Stomach (tissue), 9 donors: ENCODE measurements around the gene MAP2K1. TPM values are rescaled to one million over a fixed set of nuclear protein-coding genes. Genes with fewer than 3 reads are reported as not detected.

ENCODE experiments used
- DNase-seq, 2 donors: peaks; one replicate each; pipeline versions ENCODE4 v3.0.0 to v3.0.0-alpha.2; 2013 to 2019
- H3K27ac ChIP-seq, 5 donors: fragments of 200-600 bp in 4 of 5; sonication (generic) in 4 of 5; one replicate each; pipeline ENCODE4 v1.5.1; 2013 to 2019; ENCODE audit warnings: mild to moderate bottlenecking in 1 of 5, moderate library complexity in 1 of 5
- H3K27me3 ChIP-seq, 3 donors: fragments of 200-600 bp; sonication (generic); one replicate each; pipeline ENCODE4 v1.5.1; 2017 to 2019; ENCODE audit warnings: mixed run types in 1 of 3
- H3K36me3 ChIP-seq, 4 donors: fragments of 200-600 bp; sonication (generic); 1 replicate in 3 of 4; 2 replicates in 1 of 4; pipeline ENCODE4 v1.5.1; 2016 to 2019
- H3K4me1 ChIP-seq, 4 donors: fragments of 200-600 bp; sonication (generic); one replicate each; pipeline ENCODE4 v1.5.1; 2016 to 2019
- H3K4me3 ChIP-seq, 4 donors: fragments of 200-600 bp; sonication (generic) in 3 of 4; one replicate each; pipeline ENCODE4 v1.5.1; 2016 to 2019; ENCODE audit warnings: mild to moderate bottlenecking in 1 of 4
- H3K9me3 ChIP-seq, 4 donors: fragments of 200-600 bp; sonication (generic); one replicate each; pipeline ENCODE4 v1.5.1; 2016 to 2019
- EP300 ChIP-seq: sonication (generic); formaldehyde crosslinking; IDR thresholded peaks from one replicate; pipeline ENCODE4 v1.6.1; 2017; ENCODE audit warnings: antibody characterized with exemption
- POLR2A ChIP-seq, 4 donors: fragments of 450-650 bp; IDR thresholded peaks; one replicate each; pipeline ENCODE4 v1.6.1; 2016; ENCODE audit warnings: antibody characterized with exemption in 4 of 4, control low read depth in 2 of 4, mild to moderate bottlenecking in 1 of 4, moderate library complexity in 1 of 4
- POLR2AphosphoS5 ChIP-seq, 3 donors: sonication (generic); formaldehyde crosslinking; IDR thresholded peaks; one replicate each; pipeline ENCODE4 v1.6.1; 2016; ENCODE audit warnings: antibody characterized with exemption in 3 of 3
- WGBS, 5 donors: extraction: QIAGEN DNeasy Blood & Tissue Kit in 3 of 5; methylation state at CpG; one replicate each; pipeline versions ENCODE4 v1.1.5 to v1.1.7; 2013 to 2018; 5-methylcytosine and 5-hydroxymethylcytosine counted together
- intact Hi-C: fragments of 100-400 bp; cut with DNase I; formaldehyde crosslinking; loops from one replicate; pipeline ENCODE4 v1.15.1; 2023; ENCODE audit warnings: low total_unique reads
- polyA plus RNA-seq, 3 donors: library from polyadenylated mRNA; stranded (reverse); fragments of 200-250 nt; gene quantifications; one replicate each; pipeline ENCODE4 v1.2.3, GENCODE V29; 2013
- total RNA-seq, 5 donors: library from RNA; depleted of rRNA; stranded (reverse); fragments of >200 nt; gene quantifications; one replicate each; pipeline versions ENCODE4 v1.1.0 to v1.2.3, GENCODE V29; 2014 to 2016
- TF ChIP-seq, protein P1 (sequence below), 7 experiments: fragments of 450-650 bp in 4 of 7; fragments of 200-600 bp in 3 of 7; sonication (generic) in 3 of 7; IDR thresholded peaks; one replicate each; pipeline ENCODE4 v1.5.1; 2016 to 2019; ENCODE audit warnings: antibody characterized with exemption in 7 of 7, control low read depth in 2 of 7, mild to moderate bottlenecking in 1 of 7
- donor health status: healthy with polysubstance abuse.
- donor health status: Bipolar disorder and iron deficiency.
- donor health status: healthy.

Gene MAP2K1
- total and polyA plus RNA-seq, 8 donors = 20.1 to 123 (median 26.0) TPM

DNA sequence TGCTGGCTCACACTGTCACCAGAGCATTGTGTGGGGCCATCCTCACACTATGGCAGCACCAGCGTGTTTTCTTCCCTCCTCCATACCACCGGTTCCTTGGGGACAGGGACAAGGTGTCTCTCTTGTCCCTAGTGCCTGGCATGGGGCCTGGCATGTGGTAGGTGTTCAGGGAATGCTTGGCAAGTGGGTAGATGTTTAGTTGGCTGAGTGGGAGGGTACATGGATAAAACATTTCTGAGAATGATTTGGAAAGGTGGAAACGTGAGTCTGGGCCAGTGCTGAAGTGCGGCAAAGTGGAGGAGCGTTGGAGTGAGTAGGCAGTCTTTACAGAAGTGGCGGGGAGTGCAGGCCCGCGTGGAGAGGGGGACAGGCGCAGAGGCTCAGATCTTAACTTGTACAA lies 95.8 kb downstream of the MAP2K1 start:
- Histone ChIP-seq H3K9me3 (no peaks in the 10 kb centered on the region), H3K27ac (no peak overlapping the region), H3K36me3 (peaks cover 16 to 56% (median 54%) of the 10 kb centered on the region in 4 donors), H3K4me3 (no peak overlapping the region), H3K27me3 (no peaks in the 10 kb centered on the region), H3K4me1 (peaks cover 0 to 10% (median 0%) of the 10 kb centered on the region in 4 donors)
- WGBS, 5 donors = 87 to 91% (median 90%) methylated on average over 9 of the region's 9 CpGs
- TF ChIP-seq POLR2AphosphoS5 (IDR thresholded peaks at IDR 0.05) = no peak
- TF ChIP-seq EP300 = no peak
- intact Hi-C loops = no loop called here
- no peak for DNase-seq

DNA sequence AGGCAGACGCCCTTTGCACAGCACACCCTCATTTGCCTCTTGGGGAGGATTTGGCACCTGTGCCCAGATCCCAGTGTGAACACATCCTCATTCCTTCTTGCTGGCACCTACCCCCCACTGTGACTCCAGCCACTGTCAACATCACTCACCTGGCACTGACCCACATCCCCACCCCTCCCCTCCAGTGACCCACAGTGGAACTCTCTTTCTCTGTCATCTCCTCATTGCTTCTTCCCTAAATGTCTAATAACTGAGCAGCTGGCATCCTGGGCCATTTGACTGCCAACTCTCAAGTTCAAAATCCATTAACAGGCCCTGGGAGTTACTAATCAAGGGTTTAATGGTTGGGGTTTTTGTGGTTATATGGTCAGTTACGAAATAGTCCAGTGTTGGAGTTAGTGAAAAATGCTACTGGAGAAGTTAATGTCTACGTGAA lies 96.4 kb downstream of the MAP2K1 start:
- intact Hi-C loops = no loop called here
- TF ChIP-seq EP300 (no peak), POLR2AphosphoS5 (IDR thresholded peaks at IDR 0.05) (no peak), POLR2A (IDR thresholded peaks at IDR 0.05) (no peak)
- TF ChIP-seq, protein P1, sequence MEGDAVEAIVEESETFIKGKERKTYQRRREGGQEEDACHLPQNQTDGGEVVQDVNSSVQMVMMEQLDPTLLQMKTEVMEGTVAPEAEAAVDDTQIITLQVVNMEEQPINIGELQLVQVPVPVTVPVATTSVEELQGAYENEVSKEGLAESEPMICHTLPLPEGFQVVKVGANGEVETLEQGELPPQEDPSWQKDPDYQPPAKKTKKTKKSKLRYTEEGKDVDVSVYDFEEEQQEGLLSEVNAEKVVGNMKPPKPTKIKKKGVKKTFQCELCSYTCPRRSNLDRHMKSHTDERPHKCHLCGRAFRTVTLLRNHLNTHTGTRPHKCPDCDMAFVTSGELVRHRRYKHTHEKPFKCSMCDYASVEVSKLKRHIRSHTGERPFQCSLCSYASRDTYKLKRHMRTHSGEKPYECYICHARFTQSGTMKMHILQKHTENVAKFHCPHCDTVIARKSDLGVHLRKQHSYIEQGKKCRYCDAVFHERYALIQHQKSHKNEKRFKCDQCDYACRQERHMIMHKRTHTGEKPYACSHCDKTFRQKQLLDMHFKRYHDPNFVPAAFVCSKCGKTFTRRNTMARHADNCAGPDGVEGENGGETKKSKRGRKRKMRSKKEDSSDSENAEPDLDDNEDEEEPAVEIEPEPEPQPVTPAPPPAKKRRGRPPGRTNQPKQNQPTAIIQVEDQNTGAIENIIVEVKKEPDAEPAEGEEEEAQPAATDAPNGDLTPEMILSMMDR (IDR thresholded peaks at IDR 0.05) = no peak
- WGBS, 5 donors = 64 to 74% (median 68%) methylated on average over 3 of the region's 3 CpGs
- Histone ChIP-seq H3K4me3 (no peak overlapping the region), H3K36me3 (peaks cover 16 to 62% (median 59%) of the 10 kb centered on the region in 4 donors), H3K27ac (no peak overlapping the region), H3K9me3 (no peaks in the 10 kb centered on the region), H3K4me1 (peaks cover 0 to 10% (median 0%) of the 10 kb centered on the region in 4 donors), H3K27me3 (no peaks in the 10 kb centered on the region)
- DNase-seq = no peak

DNA sequence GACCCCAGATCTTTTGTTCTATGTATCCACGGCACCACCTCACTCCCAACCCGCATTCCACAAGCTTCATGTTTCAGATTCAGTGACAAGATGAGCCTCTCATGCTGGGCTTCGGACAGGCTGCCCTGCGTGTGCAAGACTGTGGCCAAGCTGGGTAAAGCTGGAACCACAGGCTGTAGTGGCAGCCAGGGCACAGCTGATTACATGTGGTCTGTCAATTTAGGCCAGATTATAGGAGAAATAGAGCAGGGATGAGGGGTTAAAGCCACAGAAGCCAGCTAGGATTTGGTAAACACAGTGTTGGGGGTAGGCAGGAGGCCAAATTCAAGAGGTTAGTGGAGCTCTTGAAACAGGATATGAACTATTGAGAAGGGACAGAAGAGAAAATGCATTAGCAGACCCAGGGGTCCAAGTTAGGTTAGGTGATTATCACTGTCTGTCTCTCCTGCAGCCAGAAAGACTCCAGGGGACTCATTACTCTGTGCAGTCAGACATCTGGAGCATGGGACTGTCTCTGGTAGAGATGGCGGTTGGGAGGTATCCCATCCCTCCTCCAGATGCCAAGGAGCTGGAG lies 97.9 kb downstream of the MAP2K1 start:
- no peak overlapping the region for H3K27ac ChIP-seq
- H3K4me3 ChIP-seq = no peak overlapping the region
- H3K9me3 ChIP-seq = no peaks in the 10 kb centered on the region
- H3K4me1 ChIP-seq = peaks cover 0 to 10% (median 3%) of the 10 kb centered on the region in 4 donors
- intact Hi-C loops = no loop called here
- DNase-seq = no peak
- WGBS, 5 donors = 90 to 94% (median 91%) methylated on average over 4 to 5 of the region's 5 CpGs
- TF ChIP-seq POLR2A (IDR thresholded peaks at IDR 0.05) = no peak
- no peak for TF ChIP-seq POLR2AphosphoS5 (IDR thresholded peaks at IDR 0.05)
- TF ChIP-seq, protein P1 (IDR thresholded peaks at IDR 0.05) = no peak
- TF ChIP-seq EP300 = no peak
- no peaks in the 10 kb centered on the region for H3K27me3 ChIP-seq
- H3K36me3 ChIP-seq = peaks cover 16 to 77% (median 73%) of the 10 kb centered on the region in 4 donors

GRCh38 chr15:66486887-66487286 lies 100.2 kb downstream of the MAP2K1 start:
- H3K27me3 ChIP-seq = no peaks in the 10 kb centered on the region
- intact Hi-C loops = no loop called here
- H3K27ac ChIP-seq = no peak overlapping the region
- no peaks in the 10 kb centered on the region for H3K9me3 ChIP-seq
- no peak for DNase-seq
- peaks cover 0 to 17% (median 4%) of the 10 kb centered on the region in 4 donors for H3K4me1 ChIP-seq
- H3K36me3 ChIP-seq = peaks cover 20 to 88% (median 85%) of the 10 kb centered on the region in 4 donors
- WGBS, 5 donors = 88 to 96% (median 93%) methylated on average over 3 of the region's 3 CpGs
- H3K4me3 ChIP-seq = no peak overlapping the region
- TF ChIP-seq POLR2A (IDR thresholded peaks at IDR 0.05) (no peak), EP300 (no peak), POLR2AphosphoS5 (IDR thresholded peaks at IDR 0.05) (no peak)
- TF ChIP-seq, protein P1 (IDR thresholded peaks at IDR 0.05) = no peak

- intact Hi-C loops = no loop called here
- Histone ChIP-seq H3K36me3 (peaks cover 22 to 91% (median 89%) of the 10 kb centered on the region in 4 donors), H3K27ac (no peak overlapping the region), H3K4me1 (peaks cover 0 to 12% (median 4%) of the 10 kb centered on the region in 4 donors), H3K9me3 (no peaks in the 10 kb centered on the region), H3K27me3 (no peaks in the 10 kb centered on the region), H3K4me3 (no peak overlapping the region)
- no peak for TF ChIP-seq EP300
- no peak for TF ChIP-seq POLR2AphosphoS5 (IDR thresholded peaks at IDR 0.05)
- TF ChIP-seq, protein P1 (IDR thresholded peaks at IDR 0.05) = no peak
- no peak for TF ChIP-seq POLR2A (IDR thresholded peaks at IDR 0.05)
- DNase-seq = no peak
- WGBS, 5 donors = 93 to 99% (median 95%) methylated on average over 4 to 5 of the region's 5 CpGs
Observed at GRCh38 chr15:66488525-66488924, 101.8 kb downstream of the MAP2K1 start.
